ENCODE measurements around the gene ZFAND4.
"Not testable (repeated sequence)": the region's sequence is repeated elsewhere in the genome, so short reads cannot be mapped to it uniquely, and the experiment has no call there.

ZFAND4 gene

DNA sequence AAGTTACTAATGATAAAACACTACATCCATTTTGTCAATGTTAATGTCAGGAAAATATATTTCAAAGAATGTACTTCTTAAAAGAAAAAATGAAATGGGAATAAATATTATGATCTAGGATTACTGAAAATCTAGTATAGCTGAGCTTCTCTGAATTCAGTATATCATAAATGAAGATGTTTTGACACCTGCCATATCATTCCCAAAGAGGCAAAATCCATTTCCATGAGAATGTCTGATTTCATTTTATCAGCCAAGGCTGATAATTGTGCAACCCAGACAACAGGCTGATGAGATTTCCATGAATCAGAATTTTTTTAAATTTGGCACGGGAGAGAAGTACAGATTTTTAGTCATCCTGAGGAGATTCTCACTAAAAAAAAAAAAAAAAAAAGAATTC is 32.5 kb downstream of the ZFAND4 start:
- no peak for DNase-seq

DNA sequence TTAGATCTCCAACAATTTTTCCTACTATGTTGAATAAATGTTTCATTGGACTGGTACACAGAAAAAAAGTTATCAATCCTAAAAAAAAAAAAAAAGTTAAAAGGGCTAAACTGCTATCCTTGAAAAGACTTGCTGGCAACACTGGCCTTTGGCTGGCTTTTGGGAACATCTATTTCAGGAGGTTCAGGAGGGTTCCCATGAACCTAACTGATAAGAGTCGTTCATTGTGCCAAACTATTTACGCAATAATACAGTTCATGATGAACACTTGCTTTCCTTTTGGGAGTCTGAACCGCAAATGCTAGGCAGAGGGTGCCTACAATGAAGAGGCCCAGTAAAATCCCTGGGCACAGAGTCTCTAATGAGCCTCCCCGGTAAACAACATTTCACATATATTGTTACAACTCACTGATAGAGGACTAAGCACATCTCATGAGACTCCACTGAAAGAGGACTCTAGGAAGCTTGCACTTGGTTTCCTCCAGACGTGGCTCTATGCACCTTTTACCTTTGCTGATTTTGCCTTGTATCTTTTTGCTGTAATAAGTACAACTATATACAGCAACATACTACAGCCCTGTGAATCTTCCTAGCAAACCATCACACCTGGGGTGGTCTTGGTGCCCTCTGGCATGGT is 45.0 kb downstream of the ZFAND4 start:
- no peak for DNase-seq

DNA sequence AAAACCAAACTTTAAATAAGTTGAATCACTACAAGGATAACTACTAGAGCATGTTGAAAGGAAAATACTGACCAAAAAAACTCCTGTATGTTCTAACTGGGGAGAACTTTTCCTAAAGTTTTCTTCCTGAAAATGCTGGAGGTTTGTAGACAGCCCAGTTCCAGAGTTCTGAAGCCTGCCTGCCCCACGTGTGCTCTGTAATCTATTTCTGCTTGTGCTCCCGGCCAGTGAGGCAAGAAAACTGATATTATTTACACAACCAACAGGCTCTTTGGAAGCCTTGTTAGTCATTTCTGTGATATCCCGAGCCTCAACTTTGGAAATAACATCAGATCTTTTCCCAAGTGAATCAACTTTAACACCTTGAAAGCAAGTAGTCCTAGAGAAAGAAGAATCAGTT is 46.7 kb downstream of the ZFAND4 start:
- no peak for DNase-seq

DNA sequence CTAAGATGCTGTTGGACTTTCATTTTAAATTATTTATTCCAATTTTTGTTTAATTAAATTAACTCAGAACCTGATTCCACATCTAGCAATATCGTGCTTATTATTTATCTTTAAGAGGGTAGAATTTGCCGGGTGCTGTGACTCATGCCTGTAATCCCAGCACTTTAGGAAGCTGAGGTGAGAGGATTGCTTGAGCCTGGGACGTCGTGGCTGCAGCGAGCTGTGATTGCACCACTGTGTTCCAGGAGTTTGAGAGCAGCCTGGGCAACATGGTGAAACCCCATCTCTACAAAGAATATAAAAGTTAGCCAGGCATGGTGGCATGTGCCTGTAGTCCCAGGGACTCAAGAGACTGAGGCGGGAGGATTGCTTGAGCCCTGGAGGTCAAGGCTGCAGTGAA is 47.8 kb downstream of the ZFAND4 start:
- DNase-seq: no peak

DNA sequence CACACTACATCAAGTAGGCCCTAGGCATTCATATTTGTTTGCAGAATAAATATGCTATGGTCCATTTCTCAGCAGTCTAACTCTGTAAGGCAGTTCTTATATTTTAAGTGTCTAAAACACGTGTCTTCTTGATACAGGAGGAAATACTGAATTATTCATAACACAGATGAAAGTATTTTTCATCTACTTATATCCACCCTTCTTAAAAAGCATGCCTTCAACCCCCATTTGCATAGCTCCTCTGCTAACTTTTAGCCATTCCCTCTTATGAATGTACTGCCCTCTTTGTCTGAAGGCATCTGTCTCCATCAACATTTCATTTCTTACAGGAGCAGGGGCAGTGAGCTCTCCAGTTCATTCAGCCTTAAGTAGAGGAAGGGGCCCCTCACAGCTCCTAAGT is 57.7 kb downstream of the ZFAND4 start:
- DNase-seq: no peak

DNA sequence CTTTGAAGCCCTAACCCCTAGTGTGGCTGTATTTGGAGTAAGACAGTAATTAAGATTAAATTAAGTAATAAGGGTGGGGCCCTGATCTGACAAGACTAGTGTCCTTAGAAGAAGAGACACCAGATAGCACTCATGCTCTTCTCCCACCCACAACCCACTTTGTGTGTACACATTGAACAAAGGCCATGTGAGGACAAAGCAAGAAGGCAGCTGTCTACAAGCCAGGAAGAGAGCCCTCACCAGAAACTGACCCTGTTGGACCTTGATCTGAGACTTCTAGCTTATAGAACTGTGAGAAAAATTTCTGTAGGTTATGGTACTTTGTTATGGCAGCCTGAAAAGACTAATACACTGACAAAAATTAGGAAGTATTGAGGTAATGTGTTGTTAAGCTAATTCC is 59.8 kb downstream of the ZFAND4 start:
- DNase-seq: no peak

DNA sequence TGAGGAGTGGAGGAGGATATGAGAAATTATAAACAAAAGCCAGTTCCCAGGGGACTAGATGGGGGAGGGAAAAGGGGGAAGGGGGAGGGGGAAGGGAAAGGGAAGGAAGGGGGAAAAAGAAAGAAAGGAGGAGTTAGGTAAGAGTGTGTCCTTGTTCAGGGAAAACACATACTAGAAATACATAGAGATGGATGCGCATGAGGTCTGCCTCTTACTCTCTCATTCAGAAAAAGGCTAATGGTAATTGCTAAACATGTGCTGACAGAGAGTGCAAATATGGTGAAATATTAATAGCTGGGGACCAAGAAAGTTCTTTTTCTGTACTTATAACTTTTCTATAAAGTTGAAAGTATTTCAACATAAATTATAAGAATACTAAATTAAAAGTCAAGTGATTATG is 64.5 kb downstream of the ZFAND4 start:
- DNase-seq: no peak

DNA sequence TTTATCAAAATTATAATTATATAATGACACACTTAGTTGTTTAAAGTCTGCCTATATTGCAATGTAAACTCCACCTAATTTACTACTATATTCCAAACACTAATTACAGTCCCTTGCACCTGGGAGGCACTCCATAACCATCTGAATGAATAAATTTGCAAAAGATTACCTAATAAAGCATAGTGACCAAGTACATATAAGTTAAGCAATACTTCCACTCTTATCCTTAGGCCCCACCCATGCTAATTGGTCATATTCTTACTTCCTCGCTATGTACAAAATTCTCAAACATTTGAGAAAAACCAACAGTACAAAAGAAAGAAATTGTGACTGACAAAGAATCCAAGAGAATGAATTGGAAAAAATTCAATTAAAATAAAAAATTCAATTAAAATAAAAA is 65.3 kb downstream of the ZFAND4 start:
- no peak for DNase-seq

DNA sequence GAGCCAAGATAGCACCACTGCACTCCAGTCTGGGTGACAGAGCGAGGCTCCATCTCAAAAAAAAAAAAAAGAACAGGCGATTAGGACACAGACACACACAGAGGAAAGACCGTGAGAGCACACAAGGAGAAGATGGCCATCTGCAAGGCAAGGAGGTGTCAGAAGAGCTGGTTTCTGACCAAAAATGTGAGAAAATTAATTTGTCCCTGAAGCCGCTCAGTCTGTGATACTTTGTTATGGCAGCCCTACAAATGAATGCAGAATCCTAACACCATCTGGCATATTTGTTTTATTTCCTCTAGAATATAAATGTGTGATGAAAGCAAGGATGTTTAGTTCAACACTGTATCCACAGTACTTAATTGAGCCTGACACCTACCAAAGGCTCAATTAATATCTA is 69.7 kb downstream of the ZFAND4 start:
- no peak for DNase-seq

DNA sequence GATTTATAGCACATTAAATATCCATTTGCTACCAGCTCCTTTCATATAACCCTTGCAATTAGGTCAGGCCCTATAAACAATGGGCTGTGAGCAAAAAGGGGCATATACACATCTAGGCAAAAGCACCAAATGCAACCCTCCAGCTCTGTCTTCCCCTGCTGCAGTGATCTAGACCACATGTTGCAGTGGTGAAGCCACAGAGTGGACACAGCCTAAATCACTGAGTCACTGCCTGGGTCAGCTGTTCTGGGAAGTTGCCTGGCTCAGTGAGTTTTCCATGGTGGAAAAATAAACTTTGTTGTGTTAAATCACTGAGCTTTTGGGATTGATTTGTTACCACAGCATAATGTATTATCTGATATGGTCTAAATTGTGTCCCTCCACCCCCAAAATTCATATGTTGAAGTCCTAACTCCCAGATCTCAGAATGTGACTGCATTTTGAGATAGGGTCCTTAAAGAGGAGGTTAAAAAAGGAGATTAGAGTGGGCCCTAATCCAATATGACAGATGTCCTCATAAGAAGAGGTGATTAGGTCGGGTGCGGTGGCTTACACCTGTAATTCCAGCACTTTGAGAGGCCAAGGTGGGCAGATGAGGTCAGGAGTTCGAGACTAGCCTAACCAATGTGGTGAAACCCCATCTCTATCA is 70.4 kb downstream of the ZFAND4 start:
- DNase-seq: peak; percentile 13

DNA sequence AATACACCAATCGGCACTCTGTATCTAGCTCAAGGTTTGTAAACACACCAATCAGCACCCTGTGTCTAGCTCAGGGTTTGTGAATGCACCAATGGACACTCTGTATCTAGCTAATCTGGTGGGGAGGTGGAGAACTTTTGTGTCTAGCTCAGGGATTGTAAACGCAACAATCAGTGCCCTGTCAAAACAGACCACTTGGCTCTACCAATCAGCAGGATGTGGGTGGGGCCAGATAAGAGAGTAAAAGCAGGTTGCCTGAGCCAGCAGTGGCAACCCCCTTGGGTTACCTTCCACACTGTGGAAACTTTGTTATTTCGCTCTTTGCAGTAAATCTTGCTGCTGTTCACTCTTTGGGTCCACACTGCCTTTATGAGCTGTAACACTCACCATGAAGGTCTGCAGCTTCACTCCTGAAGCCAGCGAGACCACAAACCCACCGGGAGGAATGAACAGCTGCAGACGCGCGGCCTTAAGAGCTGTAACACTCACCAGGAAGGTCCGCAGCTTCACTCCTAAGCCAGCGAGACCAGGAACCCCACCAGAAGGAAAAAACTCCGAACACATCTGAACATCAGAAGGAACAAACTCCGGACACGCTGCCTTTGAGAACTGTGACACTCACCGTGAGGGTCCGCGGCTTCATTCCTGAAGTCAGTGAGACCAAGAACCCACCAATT is 71.2 kb downstream of the ZFAND4 start:
- DNase-seq: not testable (repeated sequence)

DNA sequence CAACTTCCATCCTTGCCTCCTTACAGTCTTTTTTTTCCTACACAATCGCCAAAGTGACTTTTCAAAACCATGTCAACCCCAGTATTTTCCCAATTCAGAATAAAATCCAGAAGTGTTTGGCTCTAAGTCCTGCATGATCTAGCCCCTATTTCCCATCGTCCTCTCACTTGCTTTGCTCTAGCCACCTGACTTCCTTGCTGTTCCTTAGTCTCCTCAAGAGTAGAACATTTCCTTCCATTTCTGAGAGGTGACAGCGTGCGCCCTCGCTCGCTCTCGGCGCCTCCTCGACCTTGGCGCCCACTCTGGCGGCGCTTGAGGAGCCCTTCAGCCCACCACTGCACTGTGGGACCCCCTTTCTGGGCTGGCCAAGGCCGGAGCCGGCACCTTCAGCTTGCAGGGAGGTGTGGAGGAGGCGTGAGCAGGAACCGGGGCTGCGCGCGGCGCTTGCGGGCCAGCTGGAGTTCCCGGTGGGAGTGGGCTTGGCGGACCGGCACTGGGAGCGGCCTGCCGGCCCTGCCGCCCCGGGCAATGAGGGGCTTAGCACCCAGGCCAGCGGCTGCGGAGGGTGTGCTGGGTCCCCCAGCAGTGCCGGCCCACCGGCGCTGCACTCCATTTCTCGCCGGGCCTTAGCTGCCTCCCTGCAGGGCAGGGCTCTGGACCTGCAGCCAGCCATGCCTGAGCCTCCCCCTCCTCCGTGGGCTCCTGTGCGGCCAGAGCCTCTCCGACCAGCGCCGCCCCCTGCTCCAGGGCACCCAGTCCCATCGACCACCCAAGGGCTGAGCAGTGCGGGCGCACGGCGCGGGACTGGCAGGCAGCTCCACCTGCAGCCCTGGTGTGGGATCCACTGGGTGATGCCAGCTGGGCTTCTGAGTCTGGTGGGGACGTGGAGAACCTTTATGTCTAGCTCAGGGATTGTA is 72.0 kb downstream of the ZFAND4 start:
- not testable (repeated sequence) for DNase-seq

DNA sequence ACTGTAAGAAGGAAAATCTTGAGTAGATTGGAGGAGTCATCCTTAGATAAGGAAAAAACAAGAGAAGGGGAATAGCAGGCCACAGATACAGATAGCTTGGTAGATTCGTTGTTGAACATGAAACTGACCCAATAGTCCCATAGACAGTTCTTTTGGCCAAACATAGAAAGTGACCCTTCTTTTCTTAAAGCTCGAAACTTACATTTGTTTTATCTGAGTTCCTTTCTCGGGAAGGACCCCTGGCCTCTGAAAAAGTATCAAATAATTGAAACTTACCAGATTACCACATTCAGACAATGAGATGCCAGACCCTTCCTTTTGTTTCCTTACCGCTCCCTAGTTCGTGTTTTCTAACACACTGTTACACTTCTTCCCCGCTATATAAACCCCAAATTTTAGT is 72.9 kb downstream of the ZFAND4 start:
- DNase-seq: no peak

DNA sequence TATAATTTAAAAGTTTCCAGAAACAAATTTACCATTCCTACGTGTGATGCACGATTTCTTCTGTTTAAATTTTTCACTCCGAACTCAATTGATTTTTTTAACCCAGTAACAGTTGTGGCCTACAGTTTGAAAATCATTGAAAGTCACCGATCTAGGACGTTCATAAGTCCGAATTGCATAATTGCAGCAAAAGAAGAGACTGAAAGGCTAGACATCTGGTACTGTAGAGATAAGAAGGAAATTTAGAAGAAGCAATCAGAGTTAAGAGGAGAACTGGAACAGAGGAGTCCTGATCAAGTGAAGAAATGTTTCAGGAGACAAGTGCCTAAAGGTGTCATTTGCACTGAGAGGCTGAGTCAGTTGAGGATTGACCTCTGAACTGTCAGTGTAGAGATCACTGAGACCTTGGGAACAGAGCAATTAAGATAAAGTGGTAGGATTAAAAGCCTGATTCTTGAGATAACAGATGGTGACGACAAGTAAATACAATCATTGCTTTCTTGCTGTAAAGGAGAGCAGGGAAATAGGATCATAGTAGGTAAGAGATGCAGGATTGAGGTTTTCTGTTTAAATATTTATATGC is 73.5 kb downstream of the ZFAND4 start:
- DNase-seq: peak; percentile 78

DNA sequence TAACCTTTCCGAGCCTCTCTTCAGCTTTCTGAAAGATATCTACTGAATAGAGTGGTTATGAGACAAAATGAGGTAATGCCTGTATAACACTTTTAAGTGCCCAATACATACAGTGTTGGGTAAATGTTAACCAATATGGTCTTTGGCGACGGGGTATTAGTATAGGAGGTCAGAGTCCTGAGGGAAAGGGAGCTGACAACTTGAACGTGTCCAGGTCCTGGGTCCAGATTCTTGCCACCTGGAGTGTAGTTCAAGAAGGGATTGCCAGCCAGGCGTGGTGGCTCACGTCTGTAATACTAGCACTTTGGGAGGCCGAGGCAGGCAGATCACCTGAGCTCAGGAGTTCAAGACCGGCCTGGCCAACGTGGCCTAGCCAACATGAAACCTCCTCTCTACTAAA is 76.0 kb downstream of the ZFAND4 start:
- DNase-seq: no peak

DNA sequence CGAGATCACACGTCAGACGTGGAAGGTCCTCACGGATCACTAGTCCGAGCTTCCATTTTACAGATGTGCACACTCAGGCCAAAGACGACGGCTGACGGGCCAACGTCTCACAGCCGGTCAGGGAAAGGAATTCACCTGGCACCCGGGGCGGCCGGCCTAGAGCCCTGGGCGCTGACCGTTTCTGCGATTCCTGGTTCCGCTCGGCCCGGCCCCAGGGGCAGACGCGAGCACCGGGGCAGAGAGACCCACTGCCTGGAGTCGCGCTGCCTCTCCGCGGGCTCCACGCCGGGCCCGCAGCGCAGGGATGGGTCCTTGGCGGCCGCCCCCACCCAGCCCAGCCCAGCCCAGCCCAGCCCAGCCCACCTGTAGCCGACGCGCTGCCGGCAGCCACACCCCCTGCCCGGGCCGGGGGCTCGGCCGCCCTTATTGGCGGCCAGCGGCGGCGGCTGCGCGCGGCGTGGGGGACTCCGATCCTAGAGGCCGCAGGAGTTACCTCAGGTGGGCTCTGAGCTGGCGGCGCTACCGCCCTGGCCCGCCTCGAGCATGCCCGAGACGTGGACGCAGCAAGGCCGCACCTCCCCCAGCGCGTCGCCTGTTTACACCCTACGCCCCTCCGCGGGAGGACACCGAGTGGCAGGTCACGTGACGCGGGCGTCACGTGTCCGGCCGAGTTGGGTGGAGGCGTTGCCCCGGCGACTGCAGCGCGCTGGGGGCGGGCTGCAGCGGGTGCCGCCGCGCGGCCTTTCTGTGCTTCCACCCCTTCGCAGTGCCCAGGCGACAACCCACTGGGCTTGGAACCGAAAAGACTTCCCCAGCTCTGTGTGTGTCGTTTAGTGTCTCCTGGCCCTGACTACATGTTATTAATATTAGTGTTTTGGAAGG is 78.1 kb downstream of the ZFAND4 start:
- DNase-seq: peak; percentile 97

DNA sequence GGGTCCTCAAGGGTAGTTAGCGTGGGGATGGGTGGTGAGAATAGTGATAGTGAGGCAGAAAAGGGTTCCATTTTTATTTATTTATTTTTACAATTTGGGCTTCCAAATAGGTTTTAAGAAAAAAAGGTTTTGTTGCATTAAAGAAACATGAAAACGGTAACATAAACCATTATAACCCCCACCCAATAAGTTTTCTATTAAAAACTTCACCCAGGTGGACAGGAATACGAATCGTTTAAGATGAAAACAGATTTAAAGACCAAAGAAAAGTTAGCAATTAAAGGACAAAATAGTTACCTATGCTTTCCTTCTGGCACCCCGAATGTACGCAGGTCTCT is 78.7 kb downstream of the ZFAND4 start:
- no peak for DNase-seq

DNA sequence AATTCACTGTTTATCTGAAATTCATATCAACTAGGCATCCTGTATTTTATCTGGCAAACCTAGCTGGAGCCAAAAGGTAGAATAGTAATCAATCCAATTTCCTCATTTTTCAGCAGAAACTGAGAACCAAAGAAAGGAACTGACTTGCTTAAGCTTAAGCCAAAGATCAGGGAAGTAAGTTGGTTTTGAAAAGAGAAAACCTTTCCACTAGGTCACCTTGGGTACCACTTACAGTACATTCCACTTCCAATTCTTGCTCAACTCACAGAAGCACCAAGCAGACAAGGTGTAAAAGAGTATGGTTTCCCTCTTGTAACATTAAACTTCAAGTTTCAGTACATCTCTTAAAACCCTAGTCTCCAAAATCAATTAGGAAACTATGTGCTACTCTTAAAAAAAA is 79.6 kb downstream of the ZFAND4 start:
- DNase-seq: peak; percentile 51

DNA sequence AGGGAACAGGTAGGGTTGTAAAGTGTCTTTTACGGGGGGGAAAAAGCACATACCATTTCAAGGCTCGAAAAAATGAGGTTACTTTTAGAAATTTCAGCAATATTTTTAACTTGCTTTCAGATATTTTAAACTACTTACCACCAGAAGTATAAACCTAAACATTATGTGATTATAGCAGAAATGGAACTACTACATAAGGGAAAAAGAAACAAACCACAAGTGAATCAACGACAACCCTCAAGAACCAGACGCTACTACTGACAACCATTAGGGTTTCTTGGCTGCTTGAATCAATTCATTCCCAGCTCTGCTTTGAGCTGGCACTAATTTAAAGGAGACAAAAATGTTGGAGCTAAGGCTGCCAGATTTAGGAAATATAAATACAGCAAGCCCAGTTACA is 80.1 kb downstream of the ZFAND4 start:
- DNase-seq: no peak

DNA sequence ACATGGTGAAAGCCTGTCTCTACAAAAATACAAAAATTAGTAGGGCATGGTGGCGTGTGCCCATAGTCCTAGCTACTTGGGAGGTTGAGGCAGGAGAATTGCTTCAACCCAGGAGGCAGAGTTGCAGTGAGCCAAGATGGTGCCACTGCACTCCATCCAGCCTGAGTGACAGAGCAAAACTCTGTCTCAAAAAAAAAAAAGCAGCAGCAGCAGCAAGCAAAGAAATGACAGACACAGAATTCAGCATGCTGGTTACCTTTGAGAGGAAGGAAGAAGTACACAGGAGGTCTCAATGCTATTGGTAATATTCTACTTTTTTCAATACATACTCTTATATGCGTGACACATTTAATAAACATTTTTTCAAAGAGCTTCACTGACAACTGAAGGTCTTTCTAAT is 81.3 kb downstream of the ZFAND4 start:
- no peak for DNase-seq

DNA sequence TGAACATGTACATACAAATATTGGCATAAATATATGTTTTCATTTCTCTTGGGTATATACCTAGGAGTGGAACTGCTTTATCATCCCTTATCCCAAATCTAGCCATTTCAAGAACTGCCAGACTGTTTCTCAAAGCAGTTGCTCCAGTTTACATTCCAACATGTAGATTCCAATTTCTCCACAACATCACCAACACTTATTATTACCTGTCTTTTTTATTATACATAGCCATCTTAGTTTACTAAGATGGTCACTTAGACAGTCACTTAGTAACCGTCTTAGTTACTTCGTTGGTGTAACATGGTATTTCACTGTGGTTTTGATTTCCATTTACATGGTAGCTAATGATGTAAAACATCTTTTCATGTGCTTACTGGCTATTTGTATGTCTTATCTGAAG is 82.7 kb downstream of the ZFAND4 start:
- DNase-seq: no peak

DNA sequence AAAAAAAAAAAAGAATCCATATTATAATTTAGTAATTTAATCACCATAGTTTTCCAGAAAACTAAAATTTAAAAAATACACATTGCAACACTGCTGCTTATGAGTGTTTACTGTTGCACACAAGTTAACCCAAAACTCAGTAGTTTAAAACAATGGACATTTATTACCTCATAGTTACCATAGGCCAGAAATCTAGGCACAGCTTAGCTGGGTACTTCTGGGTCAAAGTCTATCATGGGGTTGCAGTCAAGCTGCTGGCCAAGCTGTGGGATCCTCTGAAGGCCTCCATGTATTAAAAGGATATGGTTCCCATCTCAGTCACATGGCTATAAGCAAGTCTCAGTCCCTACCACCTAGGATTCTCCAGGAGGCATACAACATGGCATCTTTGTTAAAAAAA is 83.6 kb downstream of the ZFAND4 start:
- no peak for DNase-seq
